ENCODE results near the gene EIF2S3.
A peak's percentile ranks its signal among the peaks of the same experiment; 100 is the strongest.
"Not testable (repeated sequence)": the region's sequence is repeated elsewhere in the genome, so short reads cannot be mapped to it uniquely, and the experiment has no call there.

EIF2S3 gene

DNA sequence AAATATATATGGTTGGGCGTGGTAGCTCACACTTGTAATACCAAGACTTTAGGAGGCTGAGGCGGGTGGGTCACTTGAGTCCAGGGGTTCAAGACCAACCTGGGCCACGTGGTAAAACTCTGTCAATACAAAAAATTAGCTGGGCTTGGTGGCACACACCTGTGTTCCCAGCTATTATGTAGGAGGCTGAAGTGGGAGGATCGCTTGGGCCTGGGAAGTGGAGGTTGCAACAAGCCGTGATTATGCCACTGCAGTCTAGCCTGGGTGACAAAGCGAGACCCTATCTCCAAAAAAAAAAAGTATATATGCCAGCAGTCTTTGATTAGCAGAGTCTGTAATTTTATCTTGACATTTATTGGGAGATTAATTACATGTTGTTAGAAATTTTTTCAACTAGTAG, 8.7 kb downstream of the EIF2S3 start:
- Mint-ChIP-seq H3K9me3 (no peaks in the 10 kb centered on the region), H3K27ac (ENCODE audit: low read depth) (no peak overlapping the region), H3K4me1 (no peaks in the 10 kb centered on the region), H3K4me3 (no peak overlapping the region), H3K27me3 (no peaks in the 10 kb centered on the region), H3K36me3 (ENCODE audit: insufficient read depth) (peaks cover 69% of the 10 kb centered on the region)
- DNase-seq (ENCODE audit: low spot score in 2 of 2) (no peak), ATAC-seq (replicated peaks; ENCODE audit: extremely low read depth, poor library complexity, severe bottlenecking) (no peak)

DNA sequence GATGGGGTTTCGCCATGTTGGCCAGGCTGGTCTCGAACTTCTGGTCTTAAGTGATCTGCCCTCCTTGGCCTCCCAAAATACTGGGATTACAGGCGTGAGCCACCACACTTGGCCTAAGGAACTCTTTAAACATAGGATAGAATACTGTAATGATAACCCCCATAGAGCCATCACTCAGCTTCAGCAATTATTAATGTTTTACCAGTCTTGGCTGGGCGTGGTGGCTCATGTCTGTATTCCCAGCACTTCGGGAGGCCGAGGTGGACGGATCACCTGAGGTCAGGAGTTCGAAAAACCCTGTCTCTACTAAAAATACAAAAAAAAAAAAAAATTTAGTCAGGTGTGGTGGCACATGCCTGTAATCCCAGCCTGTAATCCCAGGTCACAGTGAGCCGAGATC, 15.1 kb downstream of the EIF2S3 start:
- peaks cover 79% of the 10 kb centered on the region for H3K36me3 Mint-ChIP-seq (ENCODE audit: insufficient read depth)
- DNase-seq (ENCODE audit: low spot score in 2 of 2) (no peak), ATAC-seq (replicated peaks; ENCODE audit: extremely low read depth, poor library complexity, severe bottlenecking) (no peak)
- no peak overlapping the region for H3K27ac Mint-ChIP-seq (ENCODE audit: low read depth)
- H3K9me3 Mint-ChIP-seq, result no peaks in the 10 kb centered on the region
- no peaks in the 10 kb centered on the region for H3K4me1 Mint-ChIP-seq
- no peak overlapping the region for H3K4me3 Mint-ChIP-seq
- H3K27me3 Mint-ChIP-seq, result no peaks in the 10 kb centered on the region

DNA sequence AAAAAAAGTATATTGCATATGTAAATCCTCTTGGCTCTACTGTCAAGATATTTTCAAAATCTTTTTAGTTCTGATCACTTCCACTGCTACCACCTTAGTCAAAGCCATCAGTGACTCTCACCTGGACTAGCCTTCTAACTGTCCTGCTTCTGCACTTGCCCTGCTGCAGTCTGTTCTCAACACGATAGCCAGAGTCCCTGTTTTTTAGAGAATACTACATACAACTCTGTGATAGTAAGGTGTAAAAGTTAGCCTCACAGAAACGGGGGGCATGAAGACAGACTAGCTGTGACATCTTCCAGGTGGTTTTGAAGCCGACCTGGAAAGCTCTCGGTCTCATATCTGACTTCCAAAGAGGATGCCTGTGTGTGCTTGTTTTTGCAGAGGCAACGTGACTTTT, 24.7 kb downstream of the EIF2S3 start:
- ATAC-seq (replicated peaks; ENCODE audit: extremely low read depth, poor library complexity, severe bottlenecking) (no peak), DNase-seq (ENCODE audit: low spot score in 2 of 2) (no peak)
- H3K27ac Mint-ChIP-seq (ENCODE audit: low read depth), result no peak overlapping the region
- peaks cover 30% of the 10 kb centered on the region for H3K36me3 Mint-ChIP-seq (ENCODE audit: insufficient read depth)
- no peaks in the 10 kb centered on the region for H3K9me3 Mint-ChIP-seq
- no peaks in the 10 kb centered on the region for H3K27me3 Mint-ChIP-seq
- H3K4me3 Mint-ChIP-seq, result no peak overlapping the region
- no peaks in the 10 kb centered on the region for H3K4me1 Mint-ChIP-seq

DNA sequence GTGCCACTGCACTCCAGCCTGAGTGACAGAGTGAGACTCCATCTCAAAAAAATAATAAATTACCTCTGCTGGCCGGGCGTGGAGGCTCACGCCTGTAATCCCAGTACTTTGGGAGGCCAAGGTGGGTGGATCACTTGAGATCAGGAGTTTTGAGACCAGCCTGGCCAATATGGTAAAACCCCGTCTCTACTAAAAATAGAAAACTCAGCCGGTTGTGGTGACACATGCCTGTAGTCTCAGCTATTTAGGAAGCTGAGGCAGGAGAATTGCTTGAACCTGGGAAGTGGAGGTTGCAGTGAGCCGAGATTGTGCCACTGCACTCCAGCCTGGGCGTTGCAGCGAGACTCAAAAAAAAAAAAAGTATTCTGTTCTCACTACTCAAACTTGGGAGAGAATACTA, 25.5 kb downstream of the EIF2S3 start:
- not testable (repeated sequence) for H3K4me1 Mint-ChIP-seq; H3K27me3 Mint-ChIP-seq; ATAC-seq (replicated peaks; ENCODE audit: extremely low read depth, poor library complexity, severe bottlenecking); DNase-seq (ENCODE audit: low spot score in 2 of 2); H3K9me3 Mint-ChIP-seq; H3K4me3 Mint-ChIP-seq; H3K27ac Mint-ChIP-seq (ENCODE audit: low read depth)
- H3K36me3 Mint-ChIP-seq (ENCODE audit: insufficient read depth), result peaks cover 24% of the 10 kb centered on the region

DNA sequence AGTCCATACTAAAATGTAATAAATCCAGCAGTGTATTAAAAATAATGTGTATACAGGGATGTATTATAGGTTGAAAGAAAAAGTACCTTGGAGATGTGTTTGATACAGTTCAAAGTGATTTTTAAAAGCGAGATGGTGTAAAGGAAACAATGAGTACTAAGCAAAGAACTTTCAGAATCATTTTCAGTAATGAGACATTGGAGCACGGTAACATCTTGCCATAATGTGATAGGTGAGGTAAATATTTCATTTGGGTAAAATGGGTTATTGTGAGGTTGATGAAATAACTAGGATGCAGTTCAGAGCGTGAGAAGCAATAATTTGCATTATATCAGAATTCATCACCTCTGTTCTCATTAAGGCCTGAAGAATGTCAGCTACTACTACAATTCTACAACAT, 25.9 kb downstream of the EIF2S3 start:
- peaks cover 21% of the 10 kb centered on the region for H3K36me3 Mint-ChIP-seq (ENCODE audit: insufficient read depth)
- ATAC-seq (replicated peaks; ENCODE audit: extremely low read depth, poor library complexity, severe bottlenecking) (no peak), DNase-seq (ENCODE audit: low spot score in 2 of 2) (no peak)
- no peak overlapping the region for H3K27ac Mint-ChIP-seq (ENCODE audit: low read depth)
- H3K27me3 Mint-ChIP-seq, result no peaks in the 10 kb centered on the region
- H3K9me3 Mint-ChIP-seq, result no peaks in the 10 kb centered on the region
- H3K4me3 Mint-ChIP-seq, result peak overlapping the region; percentile 25
- H3K4me1 Mint-ChIP-seq, result no peaks in the 10 kb centered on the region

DNA sequence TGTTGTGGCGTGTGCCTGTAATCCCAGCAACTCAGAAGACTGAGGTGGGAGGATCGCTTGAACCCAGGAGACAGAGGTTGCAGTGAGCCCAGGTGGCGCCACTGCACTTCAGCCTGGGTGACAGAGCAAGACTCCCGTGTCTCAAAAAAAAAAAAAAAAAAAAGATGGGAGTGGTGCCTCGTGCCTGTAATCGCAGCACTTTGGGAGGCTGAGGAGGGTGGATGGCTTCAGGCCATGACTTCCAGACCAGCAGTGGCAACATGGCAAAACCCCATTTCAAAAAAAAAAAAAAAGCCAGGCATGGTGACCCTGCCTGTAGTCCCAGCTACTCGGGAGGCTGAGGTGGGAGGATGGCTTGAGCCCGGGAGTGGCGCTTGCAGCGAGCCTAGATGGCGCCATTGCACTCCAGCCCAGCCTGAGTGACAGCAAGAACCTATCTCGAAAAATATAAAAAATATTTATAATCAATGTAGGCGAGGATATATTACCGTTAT, 27.0 kb downstream of the EIF2S3 start:
- Mint-ChIP-seq H3K9me3 (no peaks in the 10 kb centered on the region), H3K36me3 (ENCODE audit: insufficient read depth) (peaks cover 14% of the 10 kb centered on the region), H3K27me3 (no peaks in the 10 kb centered on the region), H3K4me3 (no peak overlapping the region), H3K4me1 (no peaks in the 10 kb centered on the region), H3K27ac (ENCODE audit: low read depth) (no peak overlapping the region)
- peak; percentile 75 for ATAC-seq (replicated peaks; ENCODE audit: extremely low read depth, poor library complexity, severe bottlenecking)
- DNase-seq (ENCODE audit: low spot score in 2 of 2), result peak; percentile 15 to 23

DNA sequence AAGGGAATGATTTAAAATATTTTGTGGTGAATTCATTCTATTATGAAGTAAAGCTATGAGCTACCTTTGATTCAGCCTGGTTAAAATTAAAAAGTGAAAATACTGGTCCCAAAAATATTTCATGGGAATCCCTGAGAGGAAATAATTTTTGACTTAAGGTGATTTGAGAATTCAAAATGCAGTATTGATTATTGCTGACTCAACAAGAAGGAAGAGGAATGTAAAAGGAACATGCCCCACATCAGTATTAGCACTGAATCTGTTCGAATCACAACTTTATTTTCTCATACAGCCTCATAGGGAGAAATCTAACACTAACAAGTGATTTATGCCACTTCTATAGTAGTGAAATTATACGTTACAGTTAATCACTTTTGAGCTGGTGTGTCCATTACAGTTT, 27.7 kb downstream of the EIF2S3 start:
- Mint-ChIP-seq H3K36me3 (ENCODE audit: insufficient read depth) (peaks cover 10% of the 10 kb centered on the region), H3K4me1 (no peaks in the 10 kb centered on the region), H3K27ac (ENCODE audit: low read depth) (no peak overlapping the region), H3K27me3 (no peaks in the 10 kb centered on the region), H3K4me3 (no peak overlapping the region), H3K9me3 (no peaks in the 10 kb centered on the region)
- ATAC-seq (replicated peaks; ENCODE audit: extremely low read depth, poor library complexity, severe bottlenecking) (no peak), DNase-seq (ENCODE audit: low spot score in 2 of 2) (no peak)

DNA sequence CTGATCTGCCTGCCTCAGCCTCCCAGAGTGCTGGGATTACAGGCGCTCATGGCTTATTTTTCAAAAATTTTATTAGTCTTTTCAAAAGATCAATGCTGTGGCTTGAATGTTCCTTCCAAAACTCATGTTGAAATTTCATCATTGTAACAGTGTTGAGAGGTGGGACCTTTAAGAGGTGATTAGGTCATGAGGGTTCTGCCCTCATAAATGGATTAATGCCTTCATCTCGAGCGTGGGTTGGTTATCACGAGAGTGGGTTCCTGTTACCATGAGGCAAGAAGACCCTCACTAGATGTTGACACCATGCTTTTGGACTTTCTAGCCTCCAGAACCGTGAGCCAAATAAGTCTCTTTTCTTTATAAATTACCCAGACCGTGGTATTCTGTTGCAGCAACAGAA, 30.3 kb downstream of the EIF2S3 start:
- Mint-ChIP-seq H3K4me1 (no peaks in the 10 kb centered on the region), H3K27me3 (no peaks in the 10 kb centered on the region), H3K9me3 (no peaks in the 10 kb centered on the region), H3K27ac (ENCODE audit: low read depth) (no peak overlapping the region), H3K36me3 (ENCODE audit: insufficient read depth) (peaks cover 1% of the 10 kb centered on the region), H3K4me3 (no peak overlapping the region)
- no peak for DNase-seq (ENCODE audit: low spot score in 2 of 2)
- no peak for ATAC-seq (replicated peaks; ENCODE audit: extremely low read depth, poor library complexity, severe bottlenecking)

DNA sequence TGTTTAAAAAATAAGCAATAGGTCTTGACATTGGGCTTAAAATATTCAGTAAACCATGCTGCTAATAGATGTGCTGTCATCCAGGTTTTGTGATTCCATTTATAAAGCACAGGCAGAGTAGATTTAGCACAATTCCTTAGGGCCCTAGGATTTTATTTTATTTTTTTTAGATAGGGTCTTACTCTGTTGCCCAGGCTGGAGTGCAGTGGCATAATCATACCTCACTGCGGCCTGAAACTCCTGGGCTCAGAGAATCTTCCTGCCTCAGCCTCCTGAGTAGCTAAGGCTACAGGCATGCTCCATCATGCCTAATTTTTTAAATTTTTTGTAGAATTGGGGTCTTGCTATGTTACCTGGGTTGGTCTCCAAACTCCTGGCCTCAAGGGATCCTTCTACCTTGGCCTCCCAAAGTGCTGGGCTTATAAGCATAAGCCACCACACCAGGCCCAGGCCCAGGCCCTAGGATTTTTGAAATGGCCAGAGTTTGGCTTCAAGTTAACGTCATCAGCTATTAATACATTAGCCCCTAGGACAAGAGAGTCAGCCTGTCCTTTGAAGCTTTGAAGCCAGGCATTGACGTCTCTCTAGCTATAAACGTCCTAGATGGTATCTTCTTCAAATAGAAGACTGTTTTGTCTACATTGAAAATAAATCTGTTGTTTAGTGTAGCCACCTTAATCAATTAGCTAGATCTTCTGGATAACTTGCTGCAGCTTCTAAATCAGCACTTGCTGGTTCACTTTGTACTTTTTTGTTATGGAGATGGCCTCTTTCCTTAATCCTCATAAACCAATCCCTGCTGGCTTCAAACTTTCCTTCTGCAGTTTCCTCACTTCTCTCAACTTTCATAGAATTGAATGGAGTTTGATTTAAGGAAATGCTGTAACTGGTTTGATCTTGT, 35.8 kb downstream of the EIF2S3 start:
- Mint-ChIP-seq H3K27ac (ENCODE audit: low read depth) (no peak overlapping the region), H3K27me3 (no peaks in the 10 kb centered on the region), H3K9me3 (no peaks in the 10 kb centered on the region), H3K36me3 (ENCODE audit: insufficient read depth) (no peaks in the 10 kb centered on the region), H3K4me3 (no peak overlapping the region), H3K4me1 (no peaks in the 10 kb centered on the region)
- ATAC-seq (replicated peaks; ENCODE audit: extremely low read depth, poor library complexity, severe bottlenecking), result no peak
- DNase-seq (ENCODE audit: low spot score in 2 of 2), result no peak

DNA sequence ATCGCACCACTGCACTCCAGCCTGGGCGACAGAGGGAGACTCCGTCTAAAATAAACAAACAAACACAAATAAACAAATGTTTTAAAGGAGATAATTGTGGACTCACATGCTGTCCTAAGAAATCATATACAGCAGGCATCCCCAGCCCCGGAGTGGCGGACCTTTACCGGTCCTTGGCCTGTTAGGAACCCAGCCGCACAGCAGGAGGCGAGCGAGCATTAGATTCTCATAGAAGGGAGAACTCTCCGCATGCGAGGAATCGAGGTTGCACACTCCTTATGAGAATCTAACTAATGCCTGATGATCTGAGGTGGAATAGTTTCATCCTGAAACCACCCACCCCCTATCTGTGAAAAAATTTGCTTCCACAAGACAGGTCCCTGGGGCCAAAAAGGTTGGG, 39.0 kb downstream of the EIF2S3 start:
- no peaks in the 10 kb centered on the region for H3K36me3 Mint-ChIP-seq (ENCODE audit: insufficient read depth)

DNA sequence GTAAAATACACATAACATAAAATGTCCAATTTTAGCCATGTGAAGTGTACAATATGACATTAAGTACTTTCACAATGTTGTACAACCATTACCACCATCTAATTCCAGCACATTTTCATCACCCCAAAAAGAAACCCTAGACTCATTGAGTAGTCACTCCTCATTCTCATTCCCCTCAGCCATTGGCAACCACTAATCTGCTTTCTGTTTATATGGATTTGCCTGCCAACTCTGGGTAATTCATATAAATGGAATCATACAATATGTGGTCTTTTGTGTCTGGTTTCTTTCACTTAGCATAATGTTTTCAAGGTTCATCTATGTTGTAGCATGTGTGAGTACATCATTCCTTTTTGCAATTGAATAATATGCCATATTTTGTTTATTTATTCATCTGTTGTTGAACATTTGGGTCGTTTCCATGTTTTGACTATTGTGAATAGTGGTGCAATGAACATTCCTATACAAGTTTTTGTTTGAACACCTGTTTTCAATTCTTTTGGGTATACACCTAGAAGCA, 43.0 kb downstream of the EIF2S3 start:
- Mint-ChIP-seq H3K36me3 (ENCODE audit: insufficient read depth) (no peaks in the 10 kb centered on the region), H3K9me3 (no peaks in the 10 kb centered on the region), H3K4me1 (peaks cover 13% of the 10 kb centered on the region), H3K27ac (ENCODE audit: low read depth) (no peak overlapping the region), H3K4me3 (no peak overlapping the region), H3K27me3 (no peaks in the 10 kb centered on the region)
- ATAC-seq (replicated peaks; ENCODE audit: extremely low read depth, poor library complexity, severe bottlenecking) (no peak), DNase-seq (ENCODE audit: low spot score in 2 of 2) (no peak)

More for the DNA sequence above, 39.0 kb downstream of the EIF2S3 start:
- H3K27me3 Mint-ChIP-seq, result no peaks in the 10 kb centered on the region
- ATAC-seq (replicated peaks; ENCODE audit: extremely low read depth, poor library complexity, severe bottlenecking), result no peak
- no peak overlapping the region for H3K27ac Mint-ChIP-seq (ENCODE audit: low read depth)
- H3K4me3 Mint-ChIP-seq, result no peak overlapping the region
- no peak for DNase-seq (ENCODE audit: low spot score in 2 of 2)
- H3K4me1 Mint-ChIP-seq, result no peaks in the 10 kb centered on the region
- H3K9me3 Mint-ChIP-seq, result no peaks in the 10 kb centered on the region

DNA sequence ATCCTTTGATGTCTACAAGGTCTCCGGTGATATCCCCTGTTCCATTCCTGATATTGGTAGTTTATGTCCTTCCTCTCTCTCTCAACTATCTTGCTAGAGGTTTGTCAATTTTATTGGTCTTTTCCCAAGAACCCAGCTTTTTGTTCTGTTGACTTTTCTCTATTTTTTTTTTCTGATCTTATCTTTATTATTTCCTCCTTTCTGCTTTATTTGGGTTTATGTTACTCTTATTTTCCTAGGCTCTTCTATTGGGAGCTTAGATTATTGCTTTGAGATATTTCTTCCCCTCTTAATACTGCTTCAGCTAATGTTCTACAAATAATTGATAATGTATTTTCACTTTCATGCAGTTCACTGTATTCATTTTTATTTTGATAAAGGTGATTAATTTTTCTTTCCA, 44.2 kb downstream of the EIF2S3 start:
- no peaks in the 10 kb centered on the region for H3K9me3 Mint-ChIP-seq
- no peak overlapping the region for H3K27ac Mint-ChIP-seq (ENCODE audit: low read depth)
- ATAC-seq (replicated peaks; ENCODE audit: extremely low read depth, poor library complexity, severe bottlenecking) (no peak), DNase-seq (ENCODE audit: low spot score in 2 of 2) (no peak)
- H3K36me3 Mint-ChIP-seq (ENCODE audit: insufficient read depth), result no peaks in the 10 kb centered on the region
- H3K4me3 Mint-ChIP-seq, result no peak overlapping the region
- peaks cover 13% of the 10 kb centered on the region for H3K4me1 Mint-ChIP-seq
- no peaks in the 10 kb centered on the region for H3K27me3 Mint-ChIP-seq

DNA sequence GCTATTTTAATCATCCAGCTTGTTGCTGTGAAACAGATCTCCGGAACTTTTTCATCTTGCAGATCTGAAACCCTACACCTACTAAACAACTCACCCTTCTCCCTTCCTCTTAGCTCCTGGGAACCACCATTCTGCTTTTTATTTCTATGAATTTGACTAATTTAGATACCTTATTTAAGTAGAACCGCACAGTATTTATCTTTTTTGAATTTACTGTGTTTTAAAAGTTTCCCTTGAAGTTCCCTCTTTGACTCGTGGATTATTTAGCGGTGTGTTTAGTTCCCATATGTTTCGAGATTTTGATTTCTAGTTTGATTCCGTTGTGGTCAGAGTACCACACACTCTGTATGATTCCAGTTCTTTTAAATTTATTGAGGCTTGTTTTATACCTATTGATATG, 44.6 kb downstream of the EIF2S3 start:
- Mint-ChIP-seq H3K4me3 (no peak overlapping the region), H3K27me3 (no peaks in the 10 kb centered on the region), H3K27ac (ENCODE audit: low read depth) (no peak overlapping the region), H3K36me3 (ENCODE audit: insufficient read depth) (no peaks in the 10 kb centered on the region), H3K9me3 (no peaks in the 10 kb centered on the region), H3K4me1 (peaks cover 13% of the 10 kb centered on the region)
- no peak for ATAC-seq (replicated peaks; ENCODE audit: extremely low read depth, poor library complexity, severe bottlenecking)
- DNase-seq (ENCODE audit: low spot score in 2 of 2), result no peak
